Measurements from ENCODE around the gene HSPH1.
A peak's percentile ranks its signal among the peaks of the same experiment; 100 is the strongest.

The HSPH1 gene

GRCh38 chr13:31175847-31176532 lies 14.3 kb upstream of the HSPH1 start:
- DNase-seq: no peak

GRCh38 chr13:31174018-31174417 lies 12.3 kb upstream of the HSPH1 start:
- no peak for DNase-seq

GRCh38 chr13:31172535-31172934 lies 10.8 kb upstream of the HSPH1 start:
- no peak for DNase-seq

GRCh38 chr13:31172001-31172400 lies 10.3 kb upstream of the HSPH1 start:
- no peak for DNase-seq

- DNase-seq: no peak
Measured at GRCh38 chr13:31168736-31169135, 7.0 kb upstream of the HSPH1 start.

GRCh38 chr13:31168166-31168565 lies 6.5 kb upstream of the HSPH1 start:
- no peak for DNase-seq

GRCh38 chr13:31167490-31167889 lies 5.8 kb upstream of the HSPH1 start:
- no peak for DNase-seq

GRCh38 chr13:31166591-31166990 lies 4.9 kb upstream of the HSPH1 start:
- no peak for DNase-seq

- DNase-seq: peak; percentile 94 to 97
Measured at GRCh38 chr13:31162151-31163008, 676 bp upstream of the HSPH1 start.

- peak; percentile 80 to 81 for DNase-seq
Measured at GRCh38 chr13:31160857-31161556, 697 bp downstream of the HSPH1 start.

GRCh38 chr13:31159306-31159705 lies 2.4 kb downstream of the HSPH1 start:
- no peak for DNase-seq

GRCh38 chr13:31154939-31155338 lies 6.8 kb downstream of the HSPH1 start:
- DNase-seq: no peak

GRCh38 chr13:31151837-31152236 lies 9.9 kb downstream of the HSPH1 start:
- no peak for DNase-seq

GRCh38 chr13:31150315-31150985 lies 11.3 kb downstream of the HSPH1 start:
- DNase-seq: no peak

- no peak for DNase-seq
Measured at GRCh38 chr13:31149604-31150003, 12.1 kb downstream of the HSPH1 start.

- DNase-seq: no peak
Measured at GRCh38 chr13:31145417-31145816, 16.3 kb downstream of the HSPH1 start.

- DNase-seq: no peak
Measured at GRCh38 chr13:31138515-31138914, 23.2 kb downstream of the HSPH1 start.

- DNase-seq: no peak
Measured at GRCh38 chr13:31136724-31137123, 25.0 kb downstream of the HSPH1 start.

- DNase-seq: no peak
Measured at GRCh38 chr13:31134039-31134711, 27.5 kb downstream of the HSPH1 start.

GRCh38 chr13:31133621-31134020 lies 28.1 kb downstream of the HSPH1 start:
- no peak for DNase-seq

GRCh38 chr13:31131470-31131961 lies 30.2 kb downstream of the HSPH1 start:
- no peak for DNase-seq

GRCh38 chr13:31129419-31129818 lies 32.3 kb downstream of the HSPH1 start:
- DNase-seq: no peak

All from inflammatory macrophage treated with lipopolysaccharide for 1 hour (primary cell).